GM12878 (cell line): ENCODE data around the gene B3GNT3. TPM values are rescaled to one million over a fixed set of nuclear protein-coding genes. Genes with fewer than 3 reads are reported as not detected.

ENCODE experiments used
- ATAC-seq: fragments of 200-7000 bp; cut with Tn5 transposase; 3 replicates; pipeline ENCODE4 v1.9.1; 2020; ENCODE audit warnings: mild to moderate bottlenecking, moderate library complexity
- BruUV-seq: library from RNA; stranded (reverse); fragments of 400-500 nt; replicated peaks from 2 replicates; lab custom pipeline; 2021; lab: Mats Ljungman, UMichigan
- CTCF ChIA-PET: fragments of 300-600 bp; sonication (Branson Sonifier 250); formaldehyde crosslinking; extraction: SDS; loops from one replicate; lab custom pipeline; 2021; ENCODE audit warnings: inconsistent platforms; lab: Yijun Ruan, JAX
- POLR2A ChIA-PET: fragments of 350-600 bp; formaldehyde crosslinking; extraction: SDS; loops from one replicate; lab custom pipeline; 2021; ENCODE audit warnings: inconsistent platforms; lab: Charles Lee
- RAD21 ChIA-PET: fragments of 300-600 bp; sonication (Branson Sonifier 250); formaldehyde crosslinking; loops from one replicate; lab custom pipeline; 2023; ENCODE audit warnings: antibody characterized with exemption; ENCODE audit not compliant: unreplicated experiment; lab: Charles Lee
- SMC1A ChIA-PET: fragments of 300-600 bp; sonication (Branson Sonifier 250); formaldehyde crosslinking; loops from one replicate; lab custom pipeline; 2023; ENCODE audit not compliant: unreplicated experiment, uncharacterized antibody; lab: Charles Lee
- DNase-seq: peaks from one replicate; pipeline ENCODE4 v3.0.0-alpha.2; 2011; ENCODE audit warnings: low read depth, low spot score
- FAIRE-seq: peaks from 3 replicates; lab custom pipeline; 2011; peaks lifted over from hg19 to GRCh38; lab: Jason Lieb, UNC
- H2AFZ ChIP-seq: 2 replicates; pipeline ENCODE4 v1.6.0; 2011; ENCODE audit warnings: low read depth, low read length, control low read depth; ENCODE audit not compliant: control insufficient read depth
- H3K27ac ChIP-seq: 2 replicates; pipeline ENCODE4 v1.5.1; 2011; ENCODE audit warnings: control low read depth; ENCODE audit not compliant: control insufficient read depth, insufficient read depth
- H3K27me3 ChIP-seq, 2 experiments: replicated peaks in 1 of 2; 2 replicates each; pipeline versions ENCODE4 v1.6.0 to v1.6.1; 2011; ENCODE audit warnings: low read length in 1 of 2; ENCODE audit not compliant: control insufficient read depth in 2 of 2, insufficient read depth in 2 of 2
- H3K36me3 ChIP-seq, 2 experiments: 2 replicates each; pipeline ENCODE4 v1.5.1; 2011; ENCODE audit warnings: low read length in 1 of 2; ENCODE audit not compliant: control insufficient read depth in 2 of 2, insufficient read depth in 2 of 2
- H3K4me1 ChIP-seq: 2 replicates; pipeline ENCODE4 v1.6.1; 2011; ENCODE audit warnings: mild to moderate bottlenecking, low read length, moderate library complexity, mixed read lengths; ENCODE audit not compliant: control insufficient read depth, insufficient read depth
- H3K4me2 ChIP-seq: 2 replicates; pipeline ENCODE4 v1.6.0; 2011; ENCODE audit warnings: control low read depth; ENCODE audit not compliant: control insufficient read depth, insufficient read depth
- H3K4me3 ChIP-seq: fragments of 200-600 bp; sonication (generic); 2 replicates; pipeline ENCODE4 v1.5.1; 2016
- H3K79me2 ChIP-seq: 2 replicates; pipeline ENCODE4 v1.6.0; 2011; ENCODE audit warnings: low read length; ENCODE audit not compliant: control insufficient read depth, insufficient read depth
- H3K9ac ChIP-seq: 2 replicates; pipeline ENCODE4 v1.8.0; 2011; ENCODE audit warnings: low read length, control low read depth, mixed read lengths; ENCODE audit not compliant: control insufficient read depth, insufficient read depth
- H3K9me3 ChIP-seq: replicated peaks from 3 replicates; pipeline ENCODE4 v1.5.1; 2011; ENCODE audit warnings: mild to moderate bottlenecking, low read length; ENCODE audit not compliant: control insufficient read depth, insufficient read depth
- H4K20me1 ChIP-seq: 2 replicates; pipeline ENCODE4 v1.6.0; 2011; ENCODE audit not compliant: control insufficient read depth, insufficient read depth
- CEBPB ChIP-seq, 2 experiments: fragments of 150-350 bp in 1 of 2; IDR thresholded peaks; 2 replicates each; pipeline ENCODE4 v1.6.1; 2012 to 2014; ENCODE audit warnings: low read depth in 2 of 2, low read length in 2 of 2, borderline replicate concordance in 1 of 2, inconsistent platforms in 1 of 2
- CHD1 ChIP-seq: IDR thresholded peaks from 2 replicates; pipeline ENCODE4 v1.6.1; 2012; ENCODE audit warnings: low read depth, low read length, improper control_type of control experiment
- CREB1 ChIP-seq: IDR thresholded peaks from 2 replicates; pipeline ENCODE4 v1.6.1; 2012; ENCODE audit warnings: low read depth, mild to moderate bottlenecking, inconsistent platforms
- EP300 ChIP-seq, 2 experiments: fragments of 150-350 bp in 1 of 2; IDR thresholded peaks; 2 replicates each; pipeline ENCODE4 v1.6.1; 2011 to 2012; ENCODE audit warnings: low read depth in 2 of 2, low read length in 2 of 2, borderline replicate concordance in 1 of 2, improper control_type of control experiment in 1 of 2, inconsistent platforms in 1 of 2; ENCODE audit not compliant: control insufficient read depth in 1 of 2
- FOS ChIP-seq: IDR thresholded peaks from 3 replicates; pipeline ENCODE4 v1.6.1; 2011; ENCODE audit warnings: borderline replicate concordance; ENCODE audit not compliant: insufficient read length; ENCODE audit errors: extremely low read depth
- IKZF1 ChIP-seq: fragments of 450-650 bp; conservative IDR thresholded peaks from 2 replicates; pipeline ENCODE4 v1.6.1; 2017; ENCODE audit warnings: antibody characterized with exemption, mild to moderate bottlenecking
- IKZF2 ChIP-seq, 2 experiments: fragments of 450-650 bp; IDR thresholded peaks; 2 replicates each; pipeline ENCODE4 v1.6.1; 2017; ENCODE audit warnings: mild to moderate bottlenecking in 2 of 2, moderate library complexity in 2 of 2
- MEF2B ChIP-seq: fragments of 450-650 bp; IDR thresholded peaks from 2 replicates; pipeline ENCODE4 v1.6.1; 2018; ENCODE audit warnings: mild to moderate bottlenecking, moderate library complexity; ENCODE audit not compliant: partially characterized antibody, poor library complexity, severe bottlenecking
- RELA ChIP-seq: fragments of 450-650 bp; IDR thresholded peaks from 2 replicates; pipeline ENCODE4 v1.8.0; 2014; ENCODE audit warnings: borderline replicate concordance; ENCODE audit not compliant: partially characterized antibody
- SMAD1 ChIP-seq: fragments of 450-650 bp; IDR thresholded peaks from 2 replicates; pipeline ENCODE4 v1.6.1; 2018; ENCODE audit warnings: mild to moderate bottlenecking, low read depth; ENCODE audit not compliant: partially characterized antibody
- YY1 ChIP-seq: IDR thresholded peaks from 2 replicates; pipeline ENCODE4 v1.6.1; 2011; ENCODE audit warnings: low read depth, mild to moderate bottlenecking, low read length
- WGBS: methylation state at CpG from one replicate; pipeline ENCODE4 v1.1.6; 2016; ENCODE audit warnings: low lambda C conversion rate; ENCODE audit not compliant: insufficient replicate concordance, insufficient coverage; ENCODE audit errors: missing lambda C conversion rate; 5-methylcytosine and 5-hydroxymethylcytosine counted together
- in situ Hi-C: fragments of 300-500 bp; cut with MboI; formaldehyde crosslinking; loops from 9 replicates; pipeline ENCODE4 v1.14.3; 2018; ENCODE audit warnings: mixed read lengths
- intact Hi-C: fragments of 100-400 bp; cut with micrococcal nuclease; formaldehyde crosslinking; loops from one replicate; pipeline ENCODE4 v1.14.2; 2022; ENCODE audit not compliant: unreplicated experiment
- polyA plus RNA-seq, 11 experiments: library from polyadenylated mRNA; depleted of rRNA in 4 of 11; unstranded in 6 of 11; stranded (reverse) in 5 of 11; fragments of >200 nt; fragmentation: Nextera tagmentation in 4 of 11; fragmentation: Illumina TruSeq in 1 of 11; extraction: Ambion mirVana in 4 of 11; extraction: Trizol in 1 of 11; gene quantifications; 1 replicate in 1 of 11; 2 replicates in 10 of 11; pipeline versions ENCODE4 v1.2.1 to v1.2.3, GENCODE V29; 2011 to 2016; ENCODE audit warnings: inconsistent platforms in 2 of 11, missing spikeins in 2 of 11, low read depth in 1 of 11
- total RNA-seq, 4 experiments: library from RNA; depleted of rRNA in 3 of 4; stranded (reverse); fragments of >200 nt in 3 of 4; fragmentation: Illumina TruSeq in 1 of 4; extraction: Trizol in 1 of 4; gene quantifications; 2 replicates each; pipeline versions ENCODE4 v1.2.1 to v1.2.3, GENCODE V29; 2013 to 2021
- TF ChIP-seq, protein P1 (sequence below): fragments of 450-650 bp; IDR thresholded peaks from 2 replicates; pipeline ENCODE4 v1.6.1; 2016; ENCODE audit warnings: mild to moderate bottlenecking, moderate library complexity, borderline replicate concordance

Gene B3GNT3
- total and polyA plus RNA-seq, 10 of the 15 experiments (the other 5 are each of a cell fraction or from before 2014, with no cell fraction given) = not detected

GRCh38 chr19:17755443-17755890 lies 39.5 kb upstream of the B3GNT3 start:
- H3K27ac ChIP-seq = peak overlapping the region; percentile 66
- ATAC-seq = no peak
- in situ Hi-C loops = no loop called here

More at GRCh38 chr19:17755443-17755890, 39.5 kb upstream of the B3GNT3 start:
- intact Hi-C loops = loop anchor here (2.0 kb wide), 1 partner anchor 21 kb away; no protein-coding TSS in a partner anchor
- no peaks in the 10 kb centered on the region; the same call in 2 of the 3 replicates for H3K9me3 ChIP-seq
- POLR2A ChIA-PET = interaction anchor here (0.5 to 3.0 kb wide), 9 partner anchors 14 to 287 kb away, joined by 6 to 23 read pairs (median 10); partner anchors contain the start of gene MAP1S
- no peak for FAIRE-seq
- H4K20me1 ChIP-seq = no peaks in the 10 kb centered on the region
- peak overlapping the region; percentile 82 for H3K4me2 ChIP-seq
- TF ChIP-seq RELA (no peak), IKZF2 (IDR thresholded peaks at IDR 0.05) (no peak), SMAD1 (no peak), CHD1 (no peak), EP300 (IDR thresholded peaks at IDR 0.05; ENCODE audit: borderline replicate concordance in 1 of 2, control insufficient read depth in 1 of 2, low read depth in 2 of 2, low read length in 2 of 2) (no peak), FOS (no peak), IKZF1 (no peak), CREB1 (no peak), MEF2B (no peak), YY1 (no peak), CEBPB (IDR thresholded peaks at IDR 0.05; ENCODE audit: borderline replicate concordance in 1 of 2, low read depth in 2 of 2, low read length in 2 of 2) (no peak)
- TF ChIP-seq, protein P1, sequence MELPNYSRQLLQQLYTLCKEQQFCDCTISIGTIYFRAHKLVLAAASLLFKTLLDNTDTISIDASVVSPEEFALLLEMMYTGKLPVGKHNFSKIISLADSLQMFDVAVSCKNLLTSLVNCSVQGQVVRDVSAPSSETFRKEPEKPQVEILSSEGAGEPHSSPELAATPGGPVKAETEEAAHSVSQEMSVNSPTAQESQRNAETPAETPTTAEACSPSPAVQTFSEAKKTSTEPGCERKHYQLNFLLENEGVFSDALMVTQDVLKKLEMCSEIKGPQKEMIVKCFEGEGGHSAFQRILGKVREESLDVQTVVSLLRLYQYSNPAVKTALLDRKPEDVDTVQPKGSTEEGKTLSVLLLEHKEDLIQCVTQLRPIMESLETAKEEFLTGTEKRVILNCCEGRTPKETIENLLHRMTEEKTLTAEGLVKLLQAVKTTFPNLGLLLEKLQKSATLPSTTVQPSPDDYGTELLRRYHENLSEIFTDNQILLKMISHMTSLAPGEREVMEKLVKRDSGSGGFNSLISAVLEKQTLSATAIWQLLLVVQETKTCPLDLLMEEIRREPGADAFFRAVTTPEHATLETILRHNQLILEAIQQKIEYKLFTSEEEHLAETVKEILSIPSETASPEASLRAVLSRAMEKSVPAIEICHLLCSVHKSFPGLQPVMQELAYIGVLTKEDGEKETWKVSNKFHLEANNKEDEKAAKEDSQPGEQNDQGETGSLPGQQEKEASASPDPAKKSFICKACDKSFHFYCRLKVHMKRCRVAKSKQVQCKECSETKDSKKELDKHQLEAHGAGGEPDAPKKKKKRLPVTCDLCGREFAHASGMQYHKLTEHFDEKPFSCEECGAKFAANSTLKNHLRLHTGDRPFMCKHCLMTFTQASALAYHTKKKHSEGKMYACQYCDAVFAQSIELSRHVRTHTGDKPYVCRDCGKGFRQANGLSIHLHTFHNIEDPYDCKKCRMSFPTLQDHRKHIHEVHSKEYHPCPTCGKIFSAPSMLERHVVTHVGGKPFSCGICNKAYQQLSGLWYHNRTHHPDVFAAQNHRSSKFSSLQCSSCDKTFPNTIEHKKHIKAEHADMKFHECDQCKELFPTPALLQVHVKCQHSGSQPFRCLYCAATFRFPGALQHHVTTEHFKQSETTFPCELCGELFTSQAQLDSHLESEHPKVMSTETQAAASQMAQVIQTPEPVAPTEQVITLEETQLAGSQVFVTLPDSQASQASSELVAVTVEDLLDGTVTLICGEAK = no peak
- CTCF ChIA-PET = interaction anchor here (0.6 to 6.8 kb wide), 24 partner anchors 11 to 244 kb away, joined by 3 to 85 read pairs (median 9); partner anchors contain the start of genes CCDC124, JAK3, MAP1S and PGLS
- H3K9ac ChIP-seq = peak overlapping the region; percentile 25; the same call in 1 of the 2 replicates
- peaks cover 57% of the 10 kb centered on the region for H3K4me1 ChIP-seq
- no peak for DNase-seq
- peaks cover 20% of the 10 kb centered on the region for H3K79me2 ChIP-seq
- SMC1A ChIA-PET = interaction anchor here (0.6 to 8.8 kb wide), 13 partner anchors 11 to 245 kb away, joined by 3 to 93 read pairs (median 6); partner anchors contain the start of genes CCDC124, JAK3, MAP1S and RPL18A
- H3K27me3 ChIP-seq = no peaks in the 10 kb centered on the region
- H3K36me3 ChIP-seq = peaks cover 0 to 5% of the 10 kb centered on the region in 2 experiments; a peak in 3 of 4 replicates
- RAD21 ChIA-PET = interaction anchor here (0.8 to 6.7 kb wide), 22 partner anchors 8 to 369 kb away, joined by 3 to 96 read pairs (median 4); partner anchors contain the start of genes CCDC124, JAK3 and MAP1S
- BruUV-seq = no TSS peak
- peak overlapping the region; percentile 45; the same call in 1 of the 2 replicates for H3K4me3 ChIP-seq
- H2AFZ ChIP-seq = no peak overlapping the region
- 0% methylated on average over 1 of the region's 1 CpG for WGBS
